CD14-positive monocyte (primary cell): ENCODE data around the gene TPTE2. TPM values are rescaled to one million over a fixed set of nuclear protein-coding genes. Genes with fewer than 3 reads are reported as not detected.

Experiments
- DNase-seq, 3 donors: peaks; one replicate each; pipeline ENCODE4 v3.0.0-alpha.2; 2011 to 2022
- H2AFZ ChIP-seq: 2 replicates; pipeline ENCODE4 v1.6.0; 2012; ENCODE audit warnings: mild to moderate bottlenecking, low read depth, low read length, inconsistent platforms; ENCODE audit not compliant: insufficient read depth, poor library complexity, severe bottlenecking
- H3K27ac ChIP-seq, 2 donors: 1 replicate in 1 of 2; 2 replicates in 1 of 2; pipeline ENCODE4 v1.5.1; 2012 to 2013; ENCODE audit warnings: low read length in 2 of 2, control low read depth in 1 of 2, inconsistent platforms in 1 of 2, low read depth in 1 of 2, mild to moderate bottlenecking in 1 of 2
- H3K27me3 ChIP-seq, 2 donors: one replicate each; pipeline versions ENCODE4 v1.6.0 to v1.6.1; 2011 to 2013; ENCODE audit warnings: low read length in 2 of 2; ENCODE audit not compliant: control insufficient read depth in 2 of 2, insufficient read depth in 2 of 2
- H3K36me3 ChIP-seq, 2 donors: replicated peaks in 1 of 2; 1 replicate in 1 of 2; 2 replicates in 1 of 2; pipeline versions ENCODE4 v1.5.1 to v1.6.1; 2012 to 2013; ENCODE audit warnings: low read length in 2 of 2, control low read depth in 1 of 2, inconsistent platforms in 1 of 2, mild to moderate bottlenecking in 1 of 2; ENCODE audit not compliant: insufficient read depth in 2 of 2, control insufficient read depth in 1 of 2
- H3K4me1 ChIP-seq, 2 donors: 1 replicate in 1 of 2; 2 replicates in 1 of 2; pipeline versions ENCODE4 v1.5.1 to v1.6.1; 2012 to 2013; ENCODE audit warnings: low read length in 2 of 2, control low read depth in 1 of 2, inconsistent platforms in 1 of 2, mild to moderate bottlenecking in 1 of 2, moderate library complexity in 1 of 2; ENCODE audit not compliant: insufficient read depth in 2 of 2, control insufficient read depth in 1 of 2
- H3K4me2 ChIP-seq: replicated peaks from 2 replicates; pipeline ENCODE3; 2012; ENCODE audit warnings: low read length, moderate library complexity, mild to moderate bottlenecking; ENCODE audit not compliant: poor library complexity, severe bottlenecking; ENCODE audit errors: extremely low read depth
- H3K4me3 ChIP-seq, 3 experiments: fragments of 200-600 bp in 1 of 3; sonication (generic) in 1 of 3; replicated peaks in 1 of 3; 1 replicate in 2 of 3; 2 replicates in 1 of 3; pipeline ENCODE4 v1.5.1; 2011 to 2013; ENCODE audit warnings: low read length in 3 of 3, mild to moderate bottlenecking in 3 of 3, control low read depth in 2 of 3, low read depth in 2 of 3, inconsistent platforms in 1 of 3, moderate library complexity in 1 of 3
- H3K79me2 ChIP-seq: 2 replicates; pipeline ENCODE4 v1.6.0; 2012; ENCODE audit warnings: mild to moderate bottlenecking, control low read depth, inconsistent platforms, low read length, moderate library complexity; ENCODE audit not compliant: insufficient read depth
- H3K9ac ChIP-seq: 2 replicates; pipeline ENCODE4 v1.6.0; 2017; ENCODE audit warnings: low read length, mild to moderate bottlenecking; ENCODE audit not compliant: insufficient read depth, poor library complexity, severe bottlenecking
- H3K9me3 ChIP-seq, 2 donors: replicated peaks in 1 of 2; 1 replicate in 1 of 2; 2 replicates in 1 of 2; pipeline versions ENCODE4 v1.5.1 to v1.6.1; 2012 to 2013; ENCODE audit warnings: low read length in 2 of 2, control low read depth in 1 of 2; ENCODE audit not compliant: control insufficient read depth in 1 of 2, insufficient read depth in 1 of 2
- H4K20me1 ChIP-seq: 2 replicates; pipeline ENCODE4 v1.6.0; 2012; ENCODE audit warnings: mild to moderate bottlenecking, low read length, control low read depth, moderate library complexity; ENCODE audit not compliant: insufficient read depth
- H3K27ac Mint-ChIP-seq, 7 donors: one replicate each; pipeline ENCODE4 v1.8.0; 2020; ENCODE audit warnings: mild to moderate bottlenecking in 7 of 7, mixed read lengths in 7 of 7, moderate library complexity in 6 of 7, inconsistent platforms in 2 of 7
- H3K27me3 Mint-ChIP-seq, 3 donors: one replicate each; pipeline ENCODE4 v1.8.0; 2021 to 2022; ENCODE audit warnings: low read depth in 3 of 3, mild to moderate bottlenecking in 3 of 3, mixed read lengths in 3 of 3, moderate library complexity in 3 of 3, inconsistent platforms in 1 of 3
- H3K36me3 Mint-ChIP-seq, 2 donors: one replicate each; pipeline ENCODE4 v1.8.0; 2020; ENCODE audit warnings: mixed read lengths in 2 of 2, inconsistent platforms in 1 of 2, mild to moderate bottlenecking in 1 of 2
- H3K4me1 Mint-ChIP-seq: one replicate; pipeline ENCODE4 v1.8.0; 2020; ENCODE audit warnings: mild to moderate bottlenecking, mixed read lengths
- H3K4me3 Mint-ChIP-seq, 2 donors: one replicate each; pipeline ENCODE4 v1.8.0; 2020; ENCODE audit warnings: mild to moderate bottlenecking in 2 of 2, mixed read lengths in 2 of 2, moderate library complexity in 1 of 2
- H3K9me3 Mint-ChIP-seq, 7 donors: one replicate each; pipeline ENCODE4 v1.8.0; 2020 to 2022; ENCODE audit warnings: mixed read lengths in 7 of 7, mild to moderate bottlenecking in 6 of 7, moderate library complexity in 6 of 7, inconsistent platforms in 2 of 7
- WGBS: methylation state at CpG from one replicate; pipeline ENCODE4 v1.1.5; 2013; ENCODE audit warnings: missing lambda C conversion rate; ENCODE audit not compliant: insufficient coverage; 5-methylcytosine and 5-hydroxymethylcytosine counted together
- intact Hi-C, 2 donors: fragments of 100-400 bp; cut with micrococcal nuclease; formaldehyde crosslinking; loops; one replicate each; pipeline versions ENCODE4 v1.15.0 to v1.15.1; 2023
- polyA plus RNA-seq, 3 donors: library from polyadenylated mRNA; depleted of rRNA in 1 of 3; unstranded in 2 of 3; stranded (reverse) in 1 of 3; fragments of 300-500 nt in 2 of 3; fragments of >200 nt in 1 of 3; fragmentation: Illumina TruSeq in 2 of 3; gene quantifications; 1 replicate in 2 of 3; 2 replicates in 1 of 3; pipeline ENCODE4 v1.2.3, GENCODE V29; 2012 to 2021
- TF ChIP-seq, protein P1 (sequence below): fragments of 200-600 bp; IDR thresholded peaks from one replicate; pipeline ENCODE4 v1.8.0; 2022; ENCODE audit warnings: antibody characterized with exemption, mild to moderate bottlenecking

The TPTE2 gene
- polyA plus RNA-seq, 3 donors, result not detected

- H2AFZ ChIP-seq, result no peak overlapping the region
- no peak for DNase-seq
- H3K4me1 Mint-ChIP-seq, result peaks cover 2% of the 10 kb centered on the region
- peaks cover 1 to 3% of the 10 kb centered on the region in 2 donors for H3K4me1 ChIP-seq
- H3K27ac Mint-ChIP-seq, result no peak overlapping the region
- no peak overlapping the region for H3K27ac ChIP-seq
- peaks cover 0 to 9% of the 10 kb centered on the region in 2 donors for H3K9me3 ChIP-seq
- H4K20me1 ChIP-seq, result no peaks in the 10 kb centered on the region
- H3K36me3 ChIP-seq, result no peaks in the 10 kb centered on the region
- H3K79me2 ChIP-seq, result no peaks in the 10 kb centered on the region
- no peak overlapping the region for H3K4me3 Mint-ChIP-seq
- no peaks in the 10 kb centered on the region for H3K36me3 Mint-ChIP-seq
- H3K4me3 ChIP-seq, result no peak overlapping the region
- peaks cover 6 to 8% of the 10 kb centered on the region in 2 donors for H3K27me3 ChIP-seq
- TF ChIP-seq, protein P1, sequence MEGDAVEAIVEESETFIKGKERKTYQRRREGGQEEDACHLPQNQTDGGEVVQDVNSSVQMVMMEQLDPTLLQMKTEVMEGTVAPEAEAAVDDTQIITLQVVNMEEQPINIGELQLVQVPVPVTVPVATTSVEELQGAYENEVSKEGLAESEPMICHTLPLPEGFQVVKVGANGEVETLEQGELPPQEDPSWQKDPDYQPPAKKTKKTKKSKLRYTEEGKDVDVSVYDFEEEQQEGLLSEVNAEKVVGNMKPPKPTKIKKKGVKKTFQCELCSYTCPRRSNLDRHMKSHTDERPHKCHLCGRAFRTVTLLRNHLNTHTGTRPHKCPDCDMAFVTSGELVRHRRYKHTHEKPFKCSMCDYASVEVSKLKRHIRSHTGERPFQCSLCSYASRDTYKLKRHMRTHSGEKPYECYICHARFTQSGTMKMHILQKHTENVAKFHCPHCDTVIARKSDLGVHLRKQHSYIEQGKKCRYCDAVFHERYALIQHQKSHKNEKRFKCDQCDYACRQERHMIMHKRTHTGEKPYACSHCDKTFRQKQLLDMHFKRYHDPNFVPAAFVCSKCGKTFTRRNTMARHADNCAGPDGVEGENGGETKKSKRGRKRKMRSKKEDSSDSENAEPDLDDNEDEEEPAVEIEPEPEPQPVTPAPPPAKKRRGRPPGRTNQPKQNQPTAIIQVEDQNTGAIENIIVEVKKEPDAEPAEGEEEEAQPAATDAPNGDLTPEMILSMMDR, result no peak
- H3K9ac ChIP-seq, result no peak overlapping the region
- H3K27me3 Mint-ChIP-seq, result peaks cover 5 to 16% (median 10%) of the 10 kb centered on the region in 3 donors
- H3K4me2 ChIP-seq, result no peak overlapping the region
- intact Hi-C loops, result no loop called here
- peaks cover 6 to 21% (median 18%) of the 10 kb centered on the region in 7 donors for H3K9me3 Mint-ChIP-seq
Observed at GRCh38 chr13:19581675-19582074, 20.3 kb upstream of the TPTE2 start.

DNA sequence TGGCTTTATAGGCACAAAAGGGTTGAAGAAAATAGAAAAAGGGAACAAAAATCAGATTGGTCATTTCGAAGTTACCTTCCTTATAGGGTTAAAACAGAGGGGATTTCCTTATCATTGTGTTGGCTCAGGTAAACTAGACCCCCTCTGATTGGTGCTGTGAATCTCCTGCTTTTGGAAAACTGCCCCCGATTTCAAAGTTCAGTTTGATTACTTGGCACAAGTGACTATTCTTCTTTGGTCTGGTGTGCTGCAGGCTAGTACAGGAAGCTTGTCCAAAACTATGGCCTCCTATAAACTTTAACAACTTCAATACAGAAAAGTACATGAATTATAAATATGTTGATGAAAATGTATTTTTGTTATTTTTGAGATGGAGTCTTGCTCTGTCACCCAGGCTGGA is 13.9 kb upstream of the TPTE2 start:
- Histone ChIP-seq H3K4me2 (no peak overlapping the region), H3K4me1 (no peaks in the 10 kb centered on the region), H3K36me3 (no peaks in the 10 kb centered on the region), H3K9me3 (no peaks in the 10 kb centered on the region), H3K9ac (no peak overlapping the region), H3K79me2 (no peaks in the 10 kb centered on the region), H3K27ac (no peak overlapping the region), H4K20me1 (no peaks in the 10 kb centered on the region), H2AFZ (no peak overlapping the region), H3K4me3 (no peak overlapping the region), H3K27me3 (peaks cover 0 to 2% of the 10 kb centered on the region in 2 donors)
- Mint-ChIP-seq H3K27ac (no peak overlapping the region), H3K27me3 (peaks cover 1 to 5% (median 4%) of the 10 kb centered on the region in 3 donors), H3K4me3 (no peak overlapping the region), H3K9me3 (peaks cover 0 to 15% (median 7%) of the 10 kb centered on the region in 7 donors), H3K36me3 (no peaks in the 10 kb centered on the region), H3K4me1 (no peaks in the 10 kb centered on the region)
- TF ChIP-seq, protein P1, result no peak
- intact Hi-C loops, result no loop called here
- 83% methylated on average over 1 of the region's 2 CpGs for WGBS
- DNase-seq, result no peak
